DND-41 (cell line): ENCODE data around the gene BCL2A1.
"Not testable (repeated sequence)": the region's sequence is repeated elsewhere in the genome, so short reads cannot be mapped to it uniquely, and the experiment has no call there.

ENCODE experiments used
- ATAC-seq: fragments of 200-7000 bp; cut with Tn5 transposase; 3 replicates; pipeline ENCODE4 v1.9.1; 2021; ENCODE audit warnings: low read depth; ENCODE audit not compliant: insufficient read depth
- DNase-seq: peaks from one replicate; pipeline ENCODE4 v3.0.0-alpha.2; 2020
- H2AFZ ChIP-seq: 2 replicates; pipeline ENCODE4 v1.6.0; 2012; ENCODE audit warnings: low read depth, low read length
- H3K27ac ChIP-seq: 2 replicates; pipeline ENCODE4 v1.5.1; 2012; ENCODE audit warnings: low read length, inconsistent platforms
- H3K27me3 ChIP-seq: fragments of 200-600 bp; sonication (generic); 2 replicates; pipeline ENCODE4 v1.6.0; 2012; ENCODE audit warnings: low read length, mild to moderate bottlenecking, inconsistent platforms; ENCODE audit not compliant: insufficient read depth, poor library complexity
- H3K36me3 ChIP-seq: 2 replicates; pipeline ENCODE4 v1.5.1; 2012; ENCODE audit warnings: low read length, inconsistent platforms; ENCODE audit not compliant: insufficient read depth
- H3K4me1 ChIP-seq: 2 replicates; pipeline ENCODE4 v1.5.1; 2012; ENCODE audit warnings: mild to moderate bottlenecking, low read length; ENCODE audit not compliant: insufficient read depth
- H3K4me2 ChIP-seq: 2 replicates; pipeline ENCODE4 v1.6.0; 2012; ENCODE audit warnings: mild to moderate bottlenecking, moderate library complexity, low read length, inconsistent platforms; ENCODE audit not compliant: insufficient read depth
- H3K4me3 ChIP-seq, 2 experiments: fragments of 200-600 bp in 1 of 2; shearing (Covaris generic) in 1 of 2; 2 replicates each; pipeline ENCODE4 v1.5.1; 2012 to 2016; ENCODE audit warnings: inconsistent platforms in 2 of 2, low read length in 2 of 2, mild to moderate bottlenecking in 2 of 2, low read depth in 1 of 2, moderate library complexity in 1 of 2
- H3K79me2 ChIP-seq: 2 replicates; pipeline ENCODE4 v1.6.0; 2012; ENCODE audit warnings: low read length, inconsistent platforms; ENCODE audit not compliant: insufficient read depth
- H3K9ac ChIP-seq: 2 replicates; pipeline ENCODE4 v1.6.0; 2012; ENCODE audit warnings: low read depth, mild to moderate bottlenecking, inconsistent platforms, low read length, moderate library complexity
- H3K9me3 ChIP-seq: 2 replicates; pipeline ENCODE4 v1.5.1; 2012; ENCODE audit warnings: low read length, moderate library complexity, mild to moderate bottlenecking, inconsistent platforms; ENCODE audit not compliant: insufficient read depth, severe bottlenecking
- H4K20me1 ChIP-seq: 2 replicates; pipeline ENCODE4 v1.6.0; 2012; ENCODE audit warnings: low read length; ENCODE audit not compliant: insufficient read depth
- EZH2 ChIP-seq: IDR thresholded peaks from 3 replicates; pipeline ENCODE4 v1.6.1; 2012; ENCODE audit warnings: borderline replicate concordance, low read depth, mild to moderate bottlenecking, moderate library complexity, low read length, inconsistent platforms; ENCODE audit not compliant: severe bottlenecking
- TF ChIP-seq, protein P1 (sequence below): IDR thresholded peaks from 2 replicates; pipeline ENCODE4 v1.5.1; 2012; ENCODE audit warnings: borderline replicate concordance, low read length, moderate library complexity, mild to moderate bottlenecking; ENCODE audit not compliant: poor library complexity, severe bottlenecking; ENCODE audit errors: extremely low read depth

BCL2A1 gene

DNA sequence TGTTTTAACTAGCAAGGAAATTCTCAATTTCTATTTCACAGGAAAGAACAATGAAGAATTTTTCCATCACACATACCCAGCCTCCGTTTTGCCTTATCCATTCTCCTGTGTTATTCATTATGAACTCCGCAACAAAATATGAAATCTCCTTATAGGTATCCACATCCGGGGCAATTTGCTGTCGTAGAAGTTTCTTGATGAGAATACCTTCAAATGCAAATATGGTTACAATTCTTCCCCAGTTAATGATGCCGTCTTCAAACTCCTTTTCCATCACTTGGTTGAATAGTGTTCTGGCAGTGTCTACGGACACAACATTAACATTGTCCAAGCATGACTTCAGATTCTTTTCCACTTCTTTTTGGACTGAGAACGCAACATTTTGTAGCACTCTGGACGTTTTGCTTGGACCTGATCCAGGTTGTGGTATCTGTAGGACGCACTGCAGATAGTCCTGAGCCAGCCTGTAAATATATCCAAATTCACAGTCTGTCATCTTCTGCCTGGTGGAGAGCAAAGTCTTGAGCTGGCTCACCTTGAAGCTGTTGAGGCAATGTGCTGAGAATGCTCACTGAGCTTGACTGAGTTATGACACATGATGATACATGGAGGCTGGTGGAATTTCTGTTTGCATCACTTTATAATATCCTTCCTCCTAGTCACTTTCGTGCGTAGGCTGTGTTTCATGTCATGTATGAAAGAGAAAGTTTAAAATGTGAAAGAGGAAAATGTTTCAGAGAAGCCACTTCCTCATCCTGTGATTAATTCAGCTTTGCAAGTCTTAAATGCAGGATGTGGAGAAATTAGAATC is at the start of gene BCL2A1:
BCL2A1 (minus strand) TSS at position 573 of the 811 bp plus-strand sequence; CDS start at position 496, 77 bp downstream.
- no peak within 1 kb of the TSS for H3K9ac ChIP-seq
- no peak within 1 kb of the TSS for H3K4me3 ChIP-seq
- no peak for DNase-seq
- H3K36me3 ChIP-seq = no peaks in the 10 kb centered on the region
- H3K27me3 ChIP-seq = no peaks in the 10 kb centered on the region
- no peaks in the 10 kb centered on the region for H3K9me3 ChIP-seq
- ATAC-seq = no peak
- TF ChIP-seq, protein P1, sequence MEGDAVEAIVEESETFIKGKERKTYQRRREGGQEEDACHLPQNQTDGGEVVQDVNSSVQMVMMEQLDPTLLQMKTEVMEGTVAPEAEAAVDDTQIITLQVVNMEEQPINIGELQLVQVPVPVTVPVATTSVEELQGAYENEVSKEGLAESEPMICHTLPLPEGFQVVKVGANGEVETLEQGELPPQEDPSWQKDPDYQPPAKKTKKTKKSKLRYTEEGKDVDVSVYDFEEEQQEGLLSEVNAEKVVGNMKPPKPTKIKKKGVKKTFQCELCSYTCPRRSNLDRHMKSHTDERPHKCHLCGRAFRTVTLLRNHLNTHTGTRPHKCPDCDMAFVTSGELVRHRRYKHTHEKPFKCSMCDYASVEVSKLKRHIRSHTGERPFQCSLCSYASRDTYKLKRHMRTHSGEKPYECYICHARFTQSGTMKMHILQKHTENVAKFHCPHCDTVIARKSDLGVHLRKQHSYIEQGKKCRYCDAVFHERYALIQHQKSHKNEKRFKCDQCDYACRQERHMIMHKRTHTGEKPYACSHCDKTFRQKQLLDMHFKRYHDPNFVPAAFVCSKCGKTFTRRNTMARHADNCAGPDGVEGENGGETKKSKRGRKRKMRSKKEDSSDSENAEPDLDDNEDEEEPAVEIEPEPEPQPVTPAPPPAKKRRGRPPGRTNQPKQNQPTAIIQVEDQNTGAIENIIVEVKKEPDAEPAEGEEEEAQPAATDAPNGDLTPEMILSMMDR = no peak
- TF ChIP-seq EZH2 = no peak
- peaks cover 12% of the 10 kb centered on the region; the same call in 1 of the 2 replicates for H3K4me1 ChIP-seq
- no peak within 1 kb of the TSS for H2AFZ ChIP-seq
- no peaks in the 10 kb centered on the region for H3K79me2 ChIP-seq
- H4K20me1 ChIP-seq = no peaks in the 10 kb centered on the region
- H3K4me2 ChIP-seq = peak within 1 kb of the TSS; percentile 36
- no peak within 1 kb of the TSS for H3K27ac ChIP-seq

DNA sequence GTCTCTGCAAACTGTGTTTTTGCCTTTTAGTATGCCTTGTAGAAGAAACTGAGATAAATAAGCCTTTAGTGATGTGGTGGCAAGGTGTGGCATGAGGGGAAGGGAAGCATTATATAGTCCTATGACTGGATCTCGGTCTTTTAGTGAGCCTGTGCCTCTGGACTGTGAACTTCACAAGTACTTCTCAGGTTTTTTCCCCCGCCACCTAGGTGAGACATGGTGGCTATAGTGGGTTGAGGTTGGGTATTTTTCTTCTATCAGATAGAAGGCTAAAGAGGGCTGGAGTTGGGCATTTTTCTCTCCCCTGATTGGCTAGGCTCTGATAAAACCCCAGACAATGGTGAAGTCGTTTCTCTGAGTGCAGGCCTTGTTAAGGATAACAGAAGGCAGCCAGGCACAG is 49.7 kb upstream of the BCL2A1 start:
- DNase-seq = no peak
- H3K27ac ChIP-seq = no peak overlapping the region

DNA sequence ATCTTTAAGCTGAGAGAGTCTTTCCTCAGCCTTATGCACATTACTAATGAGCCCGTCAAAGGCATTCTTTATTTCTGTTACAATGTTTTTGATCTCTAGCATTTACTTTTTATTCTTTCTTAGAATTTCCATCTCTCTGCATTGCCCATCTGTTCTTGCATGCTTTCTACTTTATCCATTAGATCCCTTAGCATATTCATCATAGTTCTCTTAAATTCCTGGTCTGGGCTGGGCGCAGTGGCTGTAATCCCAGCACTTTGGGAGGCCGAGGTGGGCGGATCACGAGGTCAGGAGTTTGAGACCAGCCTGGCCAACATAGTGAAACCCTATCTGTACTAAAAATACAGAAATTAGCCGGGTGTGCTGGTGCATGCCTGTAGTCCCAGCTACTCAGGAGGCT is 49.2 kb upstream of the BCL2A1 start:
- not testable (repeated sequence) for H3K4me3 ChIP-seq, H3K4me1 ChIP-seq, H3K9ac ChIP-seq, ATAC-seq, H3K27ac ChIP-seq, H4K20me1 ChIP-seq, H3K27me3 ChIP-seq, H3K36me3 ChIP-seq, H3K79me2 ChIP-seq, DNase-seq, H3K4me2 ChIP-seq, H2AFZ ChIP-seq, H3K9me3 ChIP-seq

More for the DNA sequence above, 49.7 kb upstream of the BCL2A1 start:
- Histone ChIP-seq H2AFZ (no peak overlapping the region), H4K20me1 (no peaks in the 10 kb centered on the region), H3K79me2 (no peaks in the 10 kb centered on the region), H3K4me3 (no peak overlapping the region), H3K9me3 (no peaks in the 10 kb centered on the region), H3K9ac (no peak overlapping the region), H3K4me1 (no peaks in the 10 kb centered on the region), H3K27me3 (no peaks in the 10 kb centered on the region), H3K4me2 (no peak overlapping the region), H3K36me3 (no peaks in the 10 kb centered on the region)
- TF ChIP-seq, protein P1 = no peak
- TF ChIP-seq EZH2 = no peak
- ATAC-seq = no peak

DNA sequence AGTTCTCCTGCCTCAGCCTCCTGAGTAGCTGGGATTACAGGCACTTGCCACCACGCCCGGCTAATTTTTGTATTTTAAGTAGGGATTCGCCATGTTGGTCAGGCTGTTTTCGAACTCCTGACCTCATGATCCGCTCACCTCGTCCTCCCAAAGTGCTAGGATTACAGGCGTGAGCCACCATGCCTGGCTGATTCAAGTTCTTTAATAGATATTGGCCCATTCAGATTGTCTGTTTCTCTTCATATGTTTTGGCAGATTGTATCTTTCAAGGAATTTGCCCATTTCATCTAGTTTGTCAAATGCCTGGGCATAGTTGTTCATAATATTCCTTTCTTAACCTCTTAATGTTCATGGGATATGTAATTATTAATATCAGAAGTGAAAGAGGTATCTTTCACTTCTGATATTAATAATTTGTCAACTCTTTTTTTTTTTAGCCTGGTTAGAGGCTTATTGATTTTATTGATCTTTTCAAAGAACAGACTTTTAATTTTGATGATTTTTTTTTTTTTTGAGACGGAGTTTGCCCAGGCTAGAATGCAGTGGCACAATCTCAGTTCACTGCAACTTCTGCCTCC is 48.3 kb upstream of the BCL2A1 start:
- Histone ChIP-seq H3K4me2 (no peak overlapping the region), H3K79me2 (no peaks in the 10 kb centered on the region), H3K27me3 (no peaks in the 10 kb centered on the region), H3K4me3 (no peak overlapping the region), H4K20me1 (no peaks in the 10 kb centered on the region), H3K36me3 (no peaks in the 10 kb centered on the region), H3K9me3 (no peaks in the 10 kb centered on the region), H3K9ac (no peak overlapping the region), H3K27ac (no peak overlapping the region), H2AFZ (no peak overlapping the region), H3K4me1 (no peaks in the 10 kb centered on the region)
- no peak for DNase-seq
- ATAC-seq = no peak
- TF ChIP-seq, protein P1 = no peak
- no peak for TF ChIP-seq EZH2

DNA sequence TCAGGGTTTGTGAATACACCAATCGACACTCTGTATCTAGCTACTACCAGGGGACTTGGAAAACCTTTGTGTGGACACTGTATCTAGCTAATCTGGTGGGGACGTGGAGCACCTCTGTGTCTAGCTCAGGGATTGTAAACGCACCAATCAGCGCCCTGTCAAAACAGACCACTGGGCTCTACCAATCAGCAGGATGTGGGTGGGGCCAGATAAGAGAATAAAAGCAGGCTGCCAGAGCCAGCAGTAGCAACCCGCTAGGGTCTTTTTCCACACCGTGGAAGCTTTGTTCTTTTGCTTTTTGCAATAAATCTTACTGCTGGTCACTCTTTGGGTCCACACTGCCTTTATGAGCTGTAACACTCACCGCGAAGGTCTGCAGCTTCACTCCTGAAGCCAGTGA is 46.1 kb upstream of the BCL2A1 start:
- not testable (repeated sequence) for H3K79me2 ChIP-seq, H3K4me1 ChIP-seq, ATAC-seq, H3K4me2 ChIP-seq, H3K36me3 ChIP-seq, DNase-seq, H3K27me3 ChIP-seq, H4K20me1 ChIP-seq, H3K9ac ChIP-seq, H3K27ac ChIP-seq, H3K4me3 ChIP-seq, H3K9me3 ChIP-seq, H2AFZ ChIP-seq

DNA sequence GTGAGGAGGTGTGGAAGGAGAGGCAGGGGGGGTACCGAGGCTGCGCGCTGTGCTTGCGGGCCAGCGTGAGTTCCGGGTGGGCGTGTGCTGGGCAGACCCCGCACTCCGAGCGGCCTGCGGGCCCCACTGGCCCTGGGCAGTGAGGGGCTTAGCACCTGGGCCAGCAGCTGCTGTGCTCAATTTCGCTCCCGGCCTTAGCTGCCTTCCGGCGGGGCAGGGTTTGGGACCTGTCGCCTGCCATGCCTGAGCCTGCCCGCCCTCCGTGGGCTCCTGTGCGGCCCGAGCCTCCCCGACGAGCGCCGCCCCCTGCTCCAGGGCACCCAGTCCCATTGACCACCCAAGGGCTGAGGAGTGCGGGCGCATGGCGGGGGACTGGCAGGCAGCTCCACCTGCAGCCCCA is 45.5 kb upstream of the BCL2A1 start:
- H3K4me3 ChIP-seq, H3K4me2 ChIP-seq, H3K27me3 ChIP-seq, H3K9me3 ChIP-seq, H4K20me1 ChIP-seq, H3K36me3 ChIP-seq, H3K4me1 ChIP-seq, ATAC-seq, H2AFZ ChIP-seq, H3K9ac ChIP-seq, DNase-seq, H3K79me2 ChIP-seq, H3K27ac ChIP-seq: not testable (repeated sequence)
